Neural progenitor cell (in vitro differentiated cells): ENCODE measurements around the gene RASGRF2. TPM values are rescaled to one million over a fixed set of nuclear protein-coding genes. Genes with fewer than 3 reads are reported as not detected.

Experiments
- DNase-seq: peaks from one replicate; pipeline ENCODE4 v3.0.0-alpha.2; 2016; ENCODE audit warnings: low spot score
- H2AFZ ChIP-seq: fragments of 200-600 bp; sonication (generic); replicated peaks from 2 replicates; pipeline ENCODE4 v1.6.1; 2016; ENCODE audit warnings: antibody characterized with exemption
- H3F3A ChIP-seq: fragments of 200-600 bp; sonication (generic); 2 replicates; pipeline ENCODE4 v1.6.1; 2016; ENCODE audit warnings: antibody characterized with exemption, low read depth
- H3K27ac ChIP-seq: fragments of 200-600 bp; sonication (generic); 2 replicates; pipeline ENCODE4 v1.5.1; 2016; ENCODE audit warnings: mild to moderate bottlenecking
- H3K27me3 ChIP-seq: fragments of 200-600 bp; sonication (generic); 2 replicates; pipeline ENCODE4 v1.6.1; 2016; ENCODE audit warnings: mild to moderate bottlenecking, moderate library complexity
- H3K36me3 ChIP-seq: fragments of 200-600 bp; sonication (generic); 2 replicates; pipeline ENCODE4 v1.5.1; 2016
- H3K4me1 ChIP-seq: fragments of 200-600 bp; sonication (generic); 2 replicates; pipeline ENCODE4 v1.6.1; 2016; ENCODE audit warnings: mixed run types
- H3K4me2 ChIP-seq: fragments of 200-600 bp; sonication (generic); 2 replicates; pipeline ENCODE4 v1.6.1; 2016
- H3K4me3 ChIP-seq: fragments of 200-600 bp; sonication (generic); 2 replicates; pipeline ENCODE4 v1.5.1; 2016
- H3K79me2 ChIP-seq: fragments of 200-600 bp; sonication (generic); 2 replicates; pipeline ENCODE4 v1.6.1; 2016; ENCODE audit warnings: low read depth
- H3K9ac ChIP-seq: fragments of 200-600 bp; sonication (generic); 2 replicates; pipeline ENCODE4 v1.6.1; 2016
- H3K9me3 ChIP-seq: fragments of 200-600 bp; sonication (generic); 2 replicates; pipeline ENCODE4 v1.5.1; 2016; ENCODE audit warnings: low read depth
- H4K20me1 ChIP-seq: fragments of 200-600 bp; sonication (generic); 2 replicates; pipeline ENCODE4 v1.6.1; 2016; ENCODE audit warnings: low read depth
- H3K27ac Mint-ChIP-seq: 3 replicates; pipeline ENCODE4 v1.8.0; 2021; ENCODE audit warnings: mixed read lengths
- H3K27me3 Mint-ChIP-seq: 2 replicates; pipeline ENCODE4 v1.8.0; 2022; ENCODE audit warnings: low read depth, mild to moderate bottlenecking, inconsistent platforms, moderate library complexity, mixed read lengths; ENCODE audit not compliant: insufficient read depth
- H3K36me3 Mint-ChIP-seq: 3 replicates; pipeline ENCODE4 v1.8.0; 2021; ENCODE audit warnings: mixed read lengths
- H3K4me1 Mint-ChIP-seq: 3 replicates; pipeline ENCODE4 v1.8.0; 2021; ENCODE audit warnings: mixed read lengths
- H3K4me3 Mint-ChIP-seq: 3 replicates; pipeline ENCODE4 v1.8.0; 2021; ENCODE audit warnings: mild to moderate bottlenecking, moderate library complexity, mixed read lengths
- H3K9me3 Mint-ChIP-seq: 3 replicates; pipeline ENCODE4 v1.8.0; 2020; ENCODE audit warnings: mixed read lengths
- CTCF ChIP-seq: fragments of 200-600 bp; sonication (generic); IDR thresholded peaks from 2 replicates; pipeline ENCODE4 v1.5.1; 2017; ENCODE audit warnings: antibody characterized with exemption, mild to moderate bottlenecking
- EZH2 ChIP-seq: fragments of 200-600 bp; sonication (generic); IDR thresholded peaks from 2 replicates; pipeline ENCODE4 v1.6.1; 2017; ENCODE audit warnings: antibody characterized with exemption, mild to moderate bottlenecking, moderate library complexity
- EZH2phosphoT487 ChIP-seq: fragments of 200-600 bp; sonication (generic); IDR thresholded peaks from 2 replicates; pipeline ENCODE4 v1.6.1; 2017; ENCODE audit warnings: antibody characterized with exemption
- total RNA-seq: library from RNA; depleted of rRNA; stranded (reverse); fragments of >200 nt; gene quantifications from 2 replicates; pipeline ENCODE4 v1.2.3, GENCODE V29; 2015; ENCODE audit warnings: low replicate concordance

The RASGRF2 gene
- total RNA-seq, 1 donor from 2014 or later: 0.15 TPM

- Histone ChIP-seq H2AFZ (no peak overlapping the region), H3K9ac (no peak overlapping the region), H3K79me2 (no peaks in the 10 kb centered on the region), H3K27me3 (no peaks in the 10 kb centered on the region), H3F3A (no peaks in the 10 kb centered on the region), H3K4me3 (no peak overlapping the region), H3K4me1 (no peaks in the 10 kb centered on the region), H3K36me3 (no peaks in the 10 kb centered on the region), H4K20me1 (no peaks in the 10 kb centered on the region), H3K4me2 (no peak overlapping the region), H3K27ac (no peak overlapping the region), H3K9me3 (no peaks in the 10 kb centered on the region)
- H3K36me3 Mint-ChIP-seq: no peaks in the 10 kb centered on the region
- no peaks in the 10 kb centered on the region for H3K4me1 Mint-ChIP-seq
- H3K9me3 Mint-ChIP-seq: peaks cover 2% of the 10 kb centered on the region
- H3K27ac Mint-ChIP-seq: no peak overlapping the region
- no peak overlapping the region for H3K4me3 Mint-ChIP-seq
- no peak for TF ChIP-seq EZH2
- TF ChIP-seq EZH2phosphoT487: no peak
- no peak for TF ChIP-seq CTCF
- no peak for DNase-seq
- H3K27me3 Mint-ChIP-seq: peaks cover 3% of the 10 kb centered on the region
These were observed 118.8 kb downstream of the RASGRF2 start for GRCh38 chr5:81078930-81079329.

GRCh38 chr5:81080809-81081460 lies 120.8 kb downstream of the RASGRF2 start:
- Histone ChIP-seq H3K79me2 (no peaks in the 10 kb centered on the region), H3K4me2 (no peak overlapping the region), H2AFZ (peak overlapping the region; percentile 78), H3K4me3 (no peak overlapping the region), H3K27ac (no peak overlapping the region), H3K4me1 (no peaks in the 10 kb centered on the region), H4K20me1 (no peaks in the 10 kb centered on the region), H3K9ac (no peak overlapping the region), H3K27me3 (no peaks in the 10 kb centered on the region), H3K9me3 (no peaks in the 10 kb centered on the region), H3K36me3 (no peaks in the 10 kb centered on the region), H3F3A (no peaks in the 10 kb centered on the region)
- Mint-ChIP-seq H3K4me3 (no peak overlapping the region), H3K27me3 (peaks cover 3% of the 10 kb centered on the region), H3K4me1 (no peaks in the 10 kb centered on the region), H3K27ac (no peak overlapping the region), H3K36me3 (no peaks in the 10 kb centered on the region), H3K9me3 (peaks cover 2% of the 10 kb centered on the region)
- no peak for DNase-seq
- TF ChIP-seq EZH2: no peak
- no peak for TF ChIP-seq EZH2phosphoT487
- no peak for TF ChIP-seq CTCF

GRCh38 chr5:81081461-81081835 lies 121.3 kb downstream of the RASGRF2 start:
- Histone ChIP-seq H3K4me2 (no peak overlapping the region), H3K27me3 (no peaks in the 10 kb centered on the region), H2AFZ (peak overlapping the region; percentile 78), H4K20me1 (no peaks in the 10 kb centered on the region), H3K4me3 (no peak overlapping the region), H3K9me3 (no peaks in the 10 kb centered on the region), H3K79me2 (no peaks in the 10 kb centered on the region), H3K4me1 (no peaks in the 10 kb centered on the region), H3K36me3 (no peaks in the 10 kb centered on the region), H3F3A (no peaks in the 10 kb centered on the region), H3K9ac (no peak overlapping the region), H3K27ac (no peak overlapping the region)
- H3K4me1 Mint-ChIP-seq: no peaks in the 10 kb centered on the region
- H3K9me3 Mint-ChIP-seq: peaks cover 2% of the 10 kb centered on the region
- no peak overlapping the region for H3K27ac Mint-ChIP-seq
- no peak for TF ChIP-seq EZH2phosphoT487
- TF ChIP-seq EZH2: no peak
- no peak for TF ChIP-seq CTCF
- no peak overlapping the region for H3K4me3 Mint-ChIP-seq
- no peak for DNase-seq
- no peaks in the 10 kb centered on the region for H3K36me3 Mint-ChIP-seq
- peaks cover 3% of the 10 kb centered on the region for H3K27me3 Mint-ChIP-seq
